LNCaP clone FGC (cell line): ENCODE measurements around the gene CREB5.

Source experiments
- DNase-seq: peaks from one replicate; pipeline ENCODE4 v3.0.0-alpha.2; 2011; ENCODE audit warnings: low read depth
- H3K4me3 ChIP-seq: 2 replicates; pipeline ENCODE4 v1.5.1; 2011; ENCODE audit warnings: mild to moderate bottlenecking, low read depth, low read length, control low read depth
- TF ChIP-seq, protein P1 (sequence below): IDR thresholded peaks from 2 replicates; pipeline ENCODE4 v1.5.1; 2012; ENCODE audit warnings: mild to moderate bottlenecking; ENCODE audit not compliant: control insufficient read depth, insufficient read depth; ENCODE audit errors: extremely low read depth

Gene CREB5

GRCh38 chr7:28406192-28406591 is 6.1 kb upstream of the CREB5 start:
- TF ChIP-seq, protein P1, sequence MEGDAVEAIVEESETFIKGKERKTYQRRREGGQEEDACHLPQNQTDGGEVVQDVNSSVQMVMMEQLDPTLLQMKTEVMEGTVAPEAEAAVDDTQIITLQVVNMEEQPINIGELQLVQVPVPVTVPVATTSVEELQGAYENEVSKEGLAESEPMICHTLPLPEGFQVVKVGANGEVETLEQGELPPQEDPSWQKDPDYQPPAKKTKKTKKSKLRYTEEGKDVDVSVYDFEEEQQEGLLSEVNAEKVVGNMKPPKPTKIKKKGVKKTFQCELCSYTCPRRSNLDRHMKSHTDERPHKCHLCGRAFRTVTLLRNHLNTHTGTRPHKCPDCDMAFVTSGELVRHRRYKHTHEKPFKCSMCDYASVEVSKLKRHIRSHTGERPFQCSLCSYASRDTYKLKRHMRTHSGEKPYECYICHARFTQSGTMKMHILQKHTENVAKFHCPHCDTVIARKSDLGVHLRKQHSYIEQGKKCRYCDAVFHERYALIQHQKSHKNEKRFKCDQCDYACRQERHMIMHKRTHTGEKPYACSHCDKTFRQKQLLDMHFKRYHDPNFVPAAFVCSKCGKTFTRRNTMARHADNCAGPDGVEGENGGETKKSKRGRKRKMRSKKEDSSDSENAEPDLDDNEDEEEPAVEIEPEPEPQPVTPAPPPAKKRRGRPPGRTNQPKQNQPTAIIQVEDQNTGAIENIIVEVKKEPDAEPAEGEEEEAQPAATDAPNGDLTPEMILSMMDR, result no peak
- no peak for DNase-seq

DNA sequence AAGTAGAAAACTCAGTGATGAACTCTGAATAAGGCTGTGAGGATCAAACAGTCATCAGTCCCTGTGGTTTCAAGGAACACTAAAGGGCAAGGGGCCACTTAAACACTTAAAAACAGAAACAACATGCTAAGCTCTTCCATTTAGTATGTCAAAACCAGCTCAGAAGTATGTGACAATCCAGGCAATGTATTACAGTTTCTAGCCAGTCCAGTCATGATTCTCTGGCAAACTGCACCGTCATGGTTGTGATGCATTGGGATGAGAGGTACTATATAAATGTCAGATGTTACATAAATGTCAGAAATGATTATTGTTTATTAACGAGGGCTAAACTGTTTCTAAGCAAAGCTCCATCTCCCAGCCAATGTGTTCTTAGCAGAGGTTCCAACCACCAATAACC is 4.7 kb upstream of the CREB5 start:
- H3K4me3 ChIP-seq, result no peak overlapping the region
- no peak for DNase-seq
- TF ChIP-seq, protein P1, result no peak

More at GRCh38 chr7:28406192-28406591, 6.1 kb upstream of the CREB5 start:
- no peak overlapping the region for H3K4me3 ChIP-seq

DNA sequence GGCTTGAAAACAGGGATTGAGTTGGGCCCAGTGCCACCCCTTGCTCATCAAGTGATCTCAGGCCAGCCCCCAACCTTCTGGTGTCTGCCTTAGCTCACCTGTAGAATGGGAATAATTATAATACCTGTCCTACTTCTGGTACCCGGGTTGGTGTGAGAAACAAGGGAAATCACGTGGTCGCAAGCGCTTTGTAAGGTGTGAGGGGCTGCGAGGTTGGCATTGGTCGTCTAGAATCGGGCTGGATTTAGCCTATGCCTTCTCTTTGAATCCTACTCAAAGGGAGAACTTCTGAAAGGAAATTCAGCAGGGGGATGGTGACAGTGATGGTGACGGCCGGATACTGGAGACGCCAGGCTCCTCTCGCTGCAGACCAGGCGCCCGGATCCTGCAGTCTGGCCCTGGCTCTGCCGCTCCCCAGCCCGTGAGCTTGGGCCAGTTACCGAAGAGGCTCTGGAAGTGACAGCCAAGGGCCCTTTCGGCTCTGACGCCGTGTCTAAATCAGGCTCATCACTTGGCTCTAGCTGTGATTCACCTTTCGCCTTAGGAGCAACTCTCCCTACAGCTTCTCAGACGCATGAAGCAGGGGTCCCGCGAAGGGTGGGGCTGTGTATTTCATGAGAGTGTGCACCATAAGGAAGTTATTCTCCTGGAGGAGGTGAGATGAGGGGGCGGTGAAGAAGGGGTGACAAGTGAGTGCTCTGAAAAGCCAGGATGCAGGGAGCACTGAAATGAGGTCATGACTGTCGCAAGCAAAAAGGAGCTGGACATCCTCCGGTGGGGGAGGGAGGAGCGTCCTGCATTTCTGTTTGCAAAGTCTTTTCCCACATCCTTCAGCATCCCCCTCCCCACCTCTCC is 4.0 kb upstream of the CREB5 start:
- DNase-seq, result no peak
- no peak overlapping the region for H3K4me3 ChIP-seq
- TF ChIP-seq, protein P1, result no peak

GRCh38 chr7:28408960-28409715 is 3.2 kb upstream of the CREB5 start:
- TF ChIP-seq, protein P1, result no peak
- DNase-seq, result peak; percentile 13
- 0 out of 2 replicates have a peak overlapping the region, but pooled peaks have one; percentile 26 for H3K4me3 ChIP-seq

- no peak overlapping the region for H3K4me3 ChIP-seq
- no peak for DNase-seq
- TF ChIP-seq, protein P1, result no peak
These were observed 2.3 kb upstream of the CREB5 start for GRCh38 chr7:28409716-28410627.

GRCh38 chr7:28410628-28411531 is 1.4 kb upstream of the CREB5 start:
- no peak for DNase-seq
- TF ChIP-seq, protein P1, result no peak
- no peak overlapping the region for H3K4me3 ChIP-seq
